GM18951 (cell line): ENCODE results near the gene COX4I1.

ENCODE experiments used
- POLR2A ChIP-seq: IDR thresholded peaks from 4 replicates; pipeline ENCODE4 v1.6.1; 2011; ENCODE audit warnings: mild to moderate bottlenecking; ENCODE audit not compliant: insufficient read length, insufficient read depth; ENCODE audit errors: extremely low read depth
- in situ Hi-C: fragments of 300-500 bp; cut with MboI; formaldehyde crosslinking; loops from one replicate; pipeline ENCODE4 v1.12.0; 2022; ENCODE audit warnings: low sequenced_read_pairs, mixed read lengths, inconsistent platforms; ENCODE audit not compliant: unreplicated experiment

COX4I1 gene

GRCh38 chr16:85799497-85800320 is at the start of gene COX4I1, which contains the start of gene EMC8:
Gene COX4I1 (plus strand): TSS chr16:85799695. CDS start chr16:85801206, 1,511 bp downstream.
Gene EMC8 (minus strand): TSS chr16:85799544. CDS start chr16:85799295, 249 bp downstream.
- peak; percentile 92 for TF ChIP-seq POLR2A
- in situ Hi-C loops = loop anchor here (25.0 kb wide), 1 partner anchor 713 kb away; the partner anchor contains the start of gene FOXF1

- no peak for TF ChIP-seq POLR2A
- in situ Hi-C loops = no loop called here
Observed at GRCh38 chr16:85749771-85750145, 49.7 kb upstream of the COX4I1 start.

GRCh38 chr16:85750146-85750826 is 49.2 kb upstream of the COX4I1 start:
- in situ Hi-C loops = no loop called here
- no peak for TF ChIP-seq POLR2A

- peak; percentile 43 for TF ChIP-seq POLR2A
- in situ Hi-C loops = no loop called here
Observed at GRCh38 chr16:85750827-85751697, 48.4 kb upstream of the COX4I1 start, which contains the start of gene C16orf74. Gene C16orf74 (minus strand): TSS chr16:85751096. CDS start chr16:85735217, 15,879 bp downstream.

GRCh38 chr16:85751698-85752501 is 47.6 kb upstream of the COX4I1 start:
- in situ Hi-C loops = no loop called here
- TF ChIP-seq POLR2A = no peak

- in situ Hi-C loops = no loop called here
- no peak for TF ChIP-seq POLR2A
Observed at GRCh38 chr16:85752511-85753420, 46.7 kb upstream of the COX4I1 start.

GRCh38 chr16:85753559-85753958 is 45.9 kb upstream of the COX4I1 start:
- TF ChIP-seq POLR2A = no peak
- in situ Hi-C loops = no loop called here

- in situ Hi-C loops = no loop called here
- TF ChIP-seq POLR2A = no peak
Observed at GRCh38 chr16:85753976-85754375, 45.5 kb upstream of the COX4I1 start.

- no peak for TF ChIP-seq POLR2A
- in situ Hi-C loops = no loop called here
Observed at GRCh38 chr16:85754413-85754812, 45.1 kb upstream of the COX4I1 start.

- TF ChIP-seq POLR2A = no peak
- in situ Hi-C loops = no loop called here
Observed at GRCh38 chr16:85755929-85756768, 43.3 kb upstream of the COX4I1 start.
